PC-9 (cell line): ENCODE measurements around the gene RBM10.

Source experiments
- EZH2 ChIP-seq: fragments of 200-600 bp; sonication (generic); IDR thresholded peaks from 2 replicates; pipeline ENCODE4 v1.8.0; 2017; ENCODE audit warnings: antibody characterized with exemption, low read depth
- TF ChIP-seq, protein P1 (sequence below): fragments of 200-600 bp; sonication (generic); conservative IDR thresholded peaks from 2 replicates; pipeline ENCODE4 v1.6.1; 2017; ENCODE audit warnings: mixed run types, antibody characterized with exemption, mild to moderate bottlenecking, moderate library complexity

DNA sequence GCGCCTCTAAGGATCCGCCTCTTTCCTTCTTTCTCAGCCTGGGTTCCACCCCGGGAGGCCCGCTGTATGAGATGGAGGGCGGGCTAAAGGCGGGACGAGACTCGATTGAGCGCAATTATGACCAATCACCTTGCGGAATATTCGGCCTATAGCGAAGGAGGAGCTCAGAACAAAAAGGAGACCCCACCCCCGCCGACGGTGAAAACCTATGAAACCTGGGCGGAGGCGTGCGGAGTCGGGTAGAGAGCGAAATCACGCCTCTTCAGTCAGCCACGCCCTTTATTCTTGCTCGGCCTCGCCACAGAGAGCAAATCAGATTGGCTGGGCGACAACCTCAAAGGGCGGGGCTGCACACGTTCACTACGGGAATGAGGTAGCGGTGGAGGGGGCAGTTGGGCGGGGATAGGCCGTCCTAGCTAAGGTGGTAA is 72.8 kb downstream of the RBM10 start:
- TF ChIP-seq, protein P1, sequence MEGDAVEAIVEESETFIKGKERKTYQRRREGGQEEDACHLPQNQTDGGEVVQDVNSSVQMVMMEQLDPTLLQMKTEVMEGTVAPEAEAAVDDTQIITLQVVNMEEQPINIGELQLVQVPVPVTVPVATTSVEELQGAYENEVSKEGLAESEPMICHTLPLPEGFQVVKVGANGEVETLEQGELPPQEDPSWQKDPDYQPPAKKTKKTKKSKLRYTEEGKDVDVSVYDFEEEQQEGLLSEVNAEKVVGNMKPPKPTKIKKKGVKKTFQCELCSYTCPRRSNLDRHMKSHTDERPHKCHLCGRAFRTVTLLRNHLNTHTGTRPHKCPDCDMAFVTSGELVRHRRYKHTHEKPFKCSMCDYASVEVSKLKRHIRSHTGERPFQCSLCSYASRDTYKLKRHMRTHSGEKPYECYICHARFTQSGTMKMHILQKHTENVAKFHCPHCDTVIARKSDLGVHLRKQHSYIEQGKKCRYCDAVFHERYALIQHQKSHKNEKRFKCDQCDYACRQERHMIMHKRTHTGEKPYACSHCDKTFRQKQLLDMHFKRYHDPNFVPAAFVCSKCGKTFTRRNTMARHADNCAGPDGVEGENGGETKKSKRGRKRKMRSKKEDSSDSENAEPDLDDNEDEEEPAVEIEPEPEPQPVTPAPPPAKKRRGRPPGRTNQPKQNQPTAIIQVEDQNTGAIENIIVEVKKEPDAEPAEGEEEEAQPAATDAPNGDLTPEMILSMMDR: no peak
- no peak for TF ChIP-seq EZH2
